Right atrium auricular region (tissue), 2 donors: ENCODE results near the gene IL17RB. TPM values are rescaled to one million over a fixed set of nuclear protein-coding genes. Genes with fewer than 3 reads are reported as not detected.

Experiments
- DNase-seq: peaks from one replicate; pipeline ENCODE4 v3.0.0-alpha.2; 2019; ENCODE audit warnings: low spot score
- H3K27ac ChIP-seq, 2 donors: fragments of 200-600 bp; sonication (generic); 1 replicate in 1 of 2; 2 replicates in 1 of 2; pipeline ENCODE4 v1.5.1; 2016 to 2019
- H3K27me3 ChIP-seq, 2 donors: fragments of 200-600 bp; sonication (generic); one replicate each; pipeline versions ENCODE4 v1.5.1 to v1.6.0; 2017 to 2019
- H3K36me3 ChIP-seq: fragments of 200-600 bp; sonication (generic); one replicate; pipeline ENCODE4 v1.5.1; 2016
- H3K4me1 ChIP-seq, 2 donors: fragments of 200-600 bp; sonication (generic); one replicate each; pipeline versions ENCODE4 v1.5.1 to v1.6.0; 2017 to 2019
- H3K4me3 ChIP-seq, 2 donors: fragments of 200-600 bp; sonication (generic); 1 replicate in 1 of 2; 2 replicates in 1 of 2; pipeline ENCODE4 v1.5.1; 2017 to 2019; ENCODE audit warnings: mild to moderate bottlenecking in 1 of 2, moderate library complexity in 1 of 2
- H3K9me3 ChIP-seq, 2 donors: fragments of 200-600 bp; sonication (generic); one replicate each; pipeline ENCODE4 v1.5.1; 2019
- total RNA-seq, 2 donors: library from RNA; depleted of rRNA; stranded (reverse); fragments of >200 nt; gene quantifications; one replicate each; pipeline ENCODE4 v1.1.0, GENCODE V29; 2016
- TF ChIP-seq, protein P1 (sequence below), 2 donors: fragments of 200-600 bp; sonication (generic); IDR thresholded peaks; one replicate each; pipeline ENCODE4 v1.5.1; 2019; ENCODE audit warnings: antibody characterized with exemption in 2 of 2

Gene IL17RB
- total RNA-seq, 2 donors from 2014 or later = 0.83 to 1.1 TPM

DNA sequence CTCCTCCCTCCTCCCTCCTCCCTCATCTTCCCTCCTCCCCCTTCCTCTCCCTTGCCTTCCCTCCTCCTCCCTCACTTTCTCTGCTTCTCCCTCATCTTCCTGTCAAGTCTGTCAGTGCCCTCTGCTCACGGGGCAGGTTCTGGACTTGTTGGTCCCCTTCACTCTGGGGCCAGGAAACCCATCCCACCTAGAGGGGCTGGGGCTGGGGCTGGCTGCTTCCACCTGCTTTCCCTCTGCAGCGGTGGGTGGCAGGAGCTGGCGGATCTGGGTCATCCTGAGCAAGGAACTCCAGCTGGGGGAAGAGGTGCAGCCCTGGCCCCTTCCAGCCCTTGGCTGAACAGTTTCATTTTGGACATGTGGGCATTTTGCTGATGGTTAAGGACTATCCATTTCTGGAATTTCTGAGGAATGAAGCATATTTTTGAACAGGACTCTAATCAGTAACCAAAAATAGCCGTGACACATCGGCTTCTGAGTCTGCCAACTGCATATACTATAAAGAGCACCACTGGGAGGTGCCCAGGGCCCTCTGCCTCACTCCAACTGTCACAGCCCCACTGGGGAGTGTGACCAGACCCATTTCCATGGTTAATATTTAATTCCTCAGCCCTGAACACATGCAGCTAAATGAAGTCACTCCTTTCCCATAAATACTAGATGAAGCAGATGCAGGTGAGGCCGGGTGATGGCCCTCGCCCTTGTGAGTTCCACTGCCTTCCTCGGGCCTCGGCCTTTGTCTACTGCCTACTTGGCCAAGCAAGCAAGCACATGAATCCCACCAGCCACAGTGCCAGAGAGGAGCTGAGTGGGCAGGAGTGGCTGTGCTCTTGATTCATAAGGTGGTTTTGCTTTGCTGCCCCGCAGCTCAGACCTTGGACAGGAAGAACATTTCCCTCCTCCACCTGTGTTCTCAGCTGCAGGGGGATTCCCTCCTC is 39.9 kb upstream of the IL17RB start:
- Histone ChIP-seq H3K27me3 (no peaks in the 10 kb centered on the region), H3K4me1 (peaks cover 0 to 31% of the 10 kb centered on the region in 2 donors), H3K36me3 (no peaks in the 10 kb centered on the region), H3K4me3 (no peak overlapping the region), H3K9me3 (no peaks in the 10 kb centered on the region), H3K27ac (peak overlapping the region; percentile 54 to 58)
- TF ChIP-seq, protein P1, sequence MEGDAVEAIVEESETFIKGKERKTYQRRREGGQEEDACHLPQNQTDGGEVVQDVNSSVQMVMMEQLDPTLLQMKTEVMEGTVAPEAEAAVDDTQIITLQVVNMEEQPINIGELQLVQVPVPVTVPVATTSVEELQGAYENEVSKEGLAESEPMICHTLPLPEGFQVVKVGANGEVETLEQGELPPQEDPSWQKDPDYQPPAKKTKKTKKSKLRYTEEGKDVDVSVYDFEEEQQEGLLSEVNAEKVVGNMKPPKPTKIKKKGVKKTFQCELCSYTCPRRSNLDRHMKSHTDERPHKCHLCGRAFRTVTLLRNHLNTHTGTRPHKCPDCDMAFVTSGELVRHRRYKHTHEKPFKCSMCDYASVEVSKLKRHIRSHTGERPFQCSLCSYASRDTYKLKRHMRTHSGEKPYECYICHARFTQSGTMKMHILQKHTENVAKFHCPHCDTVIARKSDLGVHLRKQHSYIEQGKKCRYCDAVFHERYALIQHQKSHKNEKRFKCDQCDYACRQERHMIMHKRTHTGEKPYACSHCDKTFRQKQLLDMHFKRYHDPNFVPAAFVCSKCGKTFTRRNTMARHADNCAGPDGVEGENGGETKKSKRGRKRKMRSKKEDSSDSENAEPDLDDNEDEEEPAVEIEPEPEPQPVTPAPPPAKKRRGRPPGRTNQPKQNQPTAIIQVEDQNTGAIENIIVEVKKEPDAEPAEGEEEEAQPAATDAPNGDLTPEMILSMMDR (IDR thresholded peaks at IDR 0.05) = no peak
- no peak for DNase-seq

DNA sequence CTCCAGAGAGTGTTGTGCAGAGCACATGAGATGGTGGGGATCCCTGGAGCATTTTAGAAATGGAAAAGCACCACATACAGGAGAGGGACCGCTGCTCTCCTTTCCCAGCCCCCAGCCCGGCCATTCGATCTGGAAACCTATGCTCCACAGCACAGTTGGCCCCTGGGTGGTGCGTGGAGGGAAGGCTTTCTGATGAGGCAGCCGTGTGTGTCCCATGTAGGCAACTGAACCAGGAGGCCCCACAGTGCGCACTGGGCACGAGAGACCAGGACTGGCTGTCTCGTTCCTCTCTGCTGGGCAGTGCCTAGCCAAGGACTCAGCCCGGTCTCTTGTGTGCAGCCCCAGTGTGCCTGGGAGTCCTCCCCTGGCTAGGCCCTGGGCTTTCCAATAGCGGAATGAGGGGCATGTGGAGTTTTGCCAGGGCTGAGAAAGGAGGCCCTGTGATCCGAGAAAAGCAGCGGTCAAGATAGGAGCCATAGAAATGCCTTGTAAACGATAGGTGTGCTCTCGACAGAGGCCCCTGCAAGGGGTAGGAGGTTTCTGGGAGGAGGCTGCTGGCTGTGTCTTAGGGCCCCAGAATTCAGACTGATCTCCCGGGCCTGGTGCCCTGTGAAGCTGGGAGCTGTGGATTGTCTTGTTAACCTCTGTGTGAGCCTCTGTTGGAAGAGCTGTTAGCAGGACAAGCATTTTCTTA is 39.1 kb upstream of the IL17RB start:
- peak overlapping the region; percentile 54 to 58 for H3K27ac ChIP-seq
- DNase-seq = no peak
- H3K27me3 ChIP-seq = no peaks in the 10 kb centered on the region
- H3K36me3 ChIP-seq = no peaks in the 10 kb centered on the region
- H3K4me1 ChIP-seq = peaks cover 0 to 31% of the 10 kb centered on the region in 2 donors
- TF ChIP-seq, protein P1 (IDR thresholded peaks at IDR 0.05) = no peak
- no peak overlapping the region for H3K4me3 ChIP-seq
- H3K9me3 ChIP-seq = no peaks in the 10 kb centered on the region

DNA sequence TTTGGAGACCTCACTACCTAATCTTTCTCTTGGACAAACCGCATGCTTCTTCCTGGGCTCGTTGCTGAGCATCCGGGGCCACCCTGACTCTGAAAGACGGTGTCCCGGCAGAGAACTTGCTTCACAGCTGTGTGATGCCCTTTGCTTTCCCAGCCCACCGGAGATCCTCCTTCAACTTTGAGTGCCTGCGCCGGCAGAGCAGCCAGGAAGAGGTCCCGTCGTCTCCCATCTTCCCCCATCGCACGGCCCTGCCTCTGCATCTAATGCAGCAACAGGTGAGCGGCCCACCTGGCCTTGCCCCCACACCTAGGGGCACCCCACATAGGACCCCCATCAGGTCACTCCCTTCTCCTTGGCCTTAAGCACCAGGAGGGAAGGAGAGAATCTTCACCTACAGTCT is 37.9 kb upstream of the IL17RB start:
- Histone ChIP-seq H3K36me3 (no peaks in the 10 kb centered on the region), H3K27ac (no peak overlapping the region), H3K4me3 (no peak overlapping the region), H3K9me3 (no peaks in the 10 kb centered on the region), H3K4me1 (peaks cover 0 to 31% of the 10 kb centered on the region in 2 donors), H3K27me3 (no peaks in the 10 kb centered on the region)
- TF ChIP-seq, protein P1 (IDR thresholded peaks at IDR 0.05) = no peak
- no peak for DNase-seq

DNA sequence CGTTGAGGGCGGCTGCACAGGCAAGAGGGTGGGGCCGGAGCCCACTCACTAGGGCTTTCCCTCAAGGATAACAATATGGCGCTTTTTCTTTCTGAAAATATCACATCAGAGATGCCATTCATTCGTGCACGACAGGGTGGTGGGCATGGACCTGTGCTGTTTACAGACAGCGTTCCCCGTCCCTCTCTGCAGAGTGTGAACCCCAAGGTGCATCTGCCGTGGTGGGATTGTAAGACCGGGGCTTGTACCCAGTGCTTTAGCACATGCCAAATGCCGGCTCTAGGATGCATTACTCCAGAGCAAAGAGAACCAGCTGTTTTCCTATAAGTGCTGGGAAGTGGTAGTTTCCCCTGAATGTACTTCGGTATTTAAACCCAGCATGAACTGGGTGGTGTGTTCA is 37.1 kb upstream of the IL17RB start:
- TF ChIP-seq, protein P1 (IDR thresholded peaks at IDR 0.05) = no peak
- Histone ChIP-seq H3K36me3 (no peaks in the 10 kb centered on the region), H3K4me3 (no peak overlapping the region), H3K9me3 (no peaks in the 10 kb centered on the region), H3K27me3 (no peaks in the 10 kb centered on the region), H3K4me1 (peaks cover 0 to 30% of the 10 kb centered on the region in 2 donors), H3K27ac (no peak overlapping the region)
- no peak for DNase-seq

DNA sequence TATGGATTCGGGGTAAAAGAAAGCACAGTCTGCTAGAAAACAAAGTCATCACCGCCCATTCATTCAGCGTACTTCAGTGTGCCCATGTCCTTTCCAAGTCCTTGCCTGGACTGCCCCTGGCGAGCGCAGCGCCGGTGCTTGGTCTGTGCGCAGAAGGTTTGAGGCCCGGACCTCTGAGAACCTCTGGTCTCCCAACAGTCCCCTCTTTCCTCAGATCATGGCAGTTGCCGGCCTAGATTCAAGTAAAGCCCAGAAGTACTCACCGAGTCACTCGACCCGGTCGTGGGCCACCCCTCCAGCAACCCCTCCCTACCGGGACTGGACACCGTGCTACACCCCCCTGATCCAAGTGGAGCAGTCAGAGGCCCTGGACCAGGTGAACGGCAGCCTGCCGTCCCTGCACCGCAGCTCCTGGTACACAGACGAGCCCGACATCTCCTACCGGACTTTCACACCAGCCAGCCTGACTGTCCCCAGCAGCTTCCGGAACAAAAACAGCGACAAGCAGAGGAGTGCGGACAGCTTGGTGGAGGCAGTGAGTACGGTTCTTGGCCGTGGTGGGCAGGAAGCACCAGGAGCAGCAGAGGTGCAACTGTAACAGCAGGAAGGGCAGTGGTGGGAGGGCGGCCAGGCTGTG is 36.5 kb upstream of the IL17RB start:
- Histone ChIP-seq H3K9me3 (no peaks in the 10 kb centered on the region), H3K4me1 (peaks cover 0 to 24% of the 10 kb centered on the region in 2 donors), H3K27me3 (no peaks in the 10 kb centered on the region), H3K4me3 (no peak overlapping the region), H3K36me3 (no peaks in the 10 kb centered on the region), H3K27ac (no peak overlapping the region)
- no peak for DNase-seq
- TF ChIP-seq, protein P1 (IDR thresholded peaks at IDR 0.05) = no peak
